ENCODE results near the gene LGALS4.

DNA sequence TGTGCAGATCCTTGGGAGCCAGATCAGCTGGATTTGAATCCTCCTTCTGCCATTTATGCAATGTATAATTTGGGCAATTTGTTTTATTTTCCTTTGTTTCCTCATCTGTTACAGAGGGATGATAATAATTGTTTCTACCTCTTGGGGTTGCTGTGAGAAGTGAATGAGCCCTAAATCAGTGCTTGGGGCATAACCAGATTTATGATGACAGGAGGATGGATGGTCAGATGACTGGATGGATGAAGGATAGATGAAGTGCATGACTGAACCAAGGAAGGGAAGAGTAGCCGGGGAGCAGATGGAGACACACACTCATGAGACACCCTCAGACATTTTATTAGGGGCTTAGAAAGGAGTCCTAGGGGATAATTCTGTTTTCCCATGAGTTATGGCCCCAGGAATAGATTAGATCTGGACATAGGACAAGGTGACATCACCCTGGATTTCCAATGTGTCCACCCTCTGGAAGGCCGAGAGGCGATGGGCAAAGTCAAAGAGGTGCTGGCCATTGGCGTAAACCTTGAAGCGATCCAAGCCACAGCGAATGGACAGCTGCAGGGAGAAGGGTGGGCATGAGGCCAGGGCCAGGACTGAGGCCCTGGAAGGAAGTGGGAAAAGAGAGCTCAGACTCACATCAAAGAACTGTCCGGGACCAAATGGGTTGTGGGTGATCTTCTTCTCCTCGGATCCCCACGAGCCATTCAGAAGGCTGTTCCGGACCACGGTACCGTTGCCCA, 11.2 kb downstream of the LGALS4 start:
- TF ChIP-seq CTCF (IDR thresholded peaks at IDR 0.05) (no peak), POLR2A (IDR thresholded peaks at IDR 0.05) (no peak), POLR2AphosphoS5 (IDR thresholded peaks at IDR 0.05) (no peak), EP300 (IDR thresholded peaks at IDR 0.05) (no peak)

Data from sigmoid colon (tissue), 4 donors.